ENCODE measurements around the gene PNPLA5.
"Not testable (repeated sequence)": the region's sequence is repeated elsewhere in the genome, so short reads cannot be mapped to it uniquely, and the experiment has no call there.

The PNPLA5 gene

DNA sequence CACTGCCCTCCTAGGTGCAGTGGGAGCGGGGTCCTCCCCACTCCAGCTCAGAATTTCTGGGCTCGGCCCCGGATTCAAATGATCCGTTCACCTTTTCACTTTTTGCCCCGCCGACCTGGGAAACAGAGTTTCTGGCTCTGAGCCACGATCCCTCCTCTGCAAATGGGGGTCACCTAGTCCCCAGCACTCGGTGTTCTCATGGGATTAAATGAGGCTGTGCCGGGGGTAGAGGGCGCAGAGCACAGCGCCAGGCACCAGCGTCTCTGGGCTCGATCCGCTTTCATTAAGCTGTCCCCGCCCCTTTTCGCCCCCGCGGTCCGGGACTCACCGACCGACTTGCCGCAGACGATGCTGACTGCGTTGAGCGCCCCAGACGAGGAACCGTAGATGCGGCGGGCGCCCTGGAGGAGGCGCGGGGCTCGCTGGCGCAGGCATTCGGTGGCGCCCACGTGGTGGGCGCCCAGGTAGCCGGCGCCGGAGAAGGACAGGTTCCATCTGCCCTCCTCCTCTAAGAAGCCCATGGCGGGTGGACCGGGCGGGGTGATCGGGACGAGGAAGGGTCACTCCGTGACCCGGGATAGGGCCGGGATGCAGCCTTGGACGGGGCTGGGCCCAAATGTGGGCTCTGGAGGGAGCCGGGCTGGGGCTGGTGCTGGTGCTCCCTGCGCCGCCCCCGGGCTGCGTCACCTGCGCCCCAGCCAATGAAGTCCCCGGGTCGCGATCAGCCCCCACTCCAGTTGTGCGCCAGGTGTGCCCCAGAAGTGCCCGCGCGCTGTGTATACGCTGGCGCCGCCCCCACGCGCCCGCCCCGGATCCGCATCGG, at the start of gene PNPLA5:
TSS of gene PNPLA5 (minus strand) at position 654 of the 823 bp plus-strand sequence. CDS start at position 521, 133 bp downstream.
- DNase-seq (ENCODE audit: low read depth): no peak

DNA sequence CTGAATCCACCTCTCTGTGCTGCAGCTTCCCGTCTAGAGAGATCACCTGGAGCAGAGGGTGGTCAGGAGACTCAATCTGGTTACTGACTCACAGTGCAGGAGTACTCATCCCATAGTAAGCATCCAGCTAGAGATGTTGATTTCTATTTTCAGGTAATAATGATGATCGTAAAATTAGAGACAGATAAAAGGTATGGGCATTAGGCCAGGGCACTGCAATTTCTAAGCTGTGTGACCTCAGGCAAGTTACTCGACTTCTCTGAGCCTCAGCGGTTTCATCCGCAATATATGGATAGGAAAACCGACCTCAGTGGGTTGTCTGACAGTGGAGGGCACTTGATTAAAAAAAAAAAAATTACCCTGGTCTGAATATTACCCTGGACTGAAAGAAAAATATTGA, 49.6 kb upstream of the PNPLA5 start:
- no peak for DNase-seq (ENCODE audit: low read depth)

GRCh38 chr22:43931771-43932170, 40.0 kb upstream of the PNPLA5 start:
- no peak for DNase-seq (ENCODE audit: low read depth)

DNA sequence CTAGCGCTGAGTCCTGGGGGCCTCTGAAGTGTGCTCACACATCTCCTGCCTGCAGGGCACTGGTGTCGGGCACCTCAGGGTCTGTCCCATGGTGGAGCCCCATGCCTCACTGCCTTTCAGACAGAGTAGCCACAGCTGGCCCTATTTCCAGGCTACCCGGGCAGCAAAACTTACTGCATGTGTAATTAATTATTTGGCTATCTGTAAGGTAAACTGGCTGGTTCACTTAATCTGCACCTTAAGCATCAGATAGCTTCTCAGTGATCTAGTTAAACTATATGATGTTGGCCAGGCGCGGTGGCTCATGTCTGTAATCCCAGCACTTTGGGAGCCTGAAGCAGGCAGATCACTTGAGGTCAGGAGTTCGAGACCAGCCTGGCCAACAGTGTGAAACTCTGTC, 37.1 kb upstream of the PNPLA5 start:
- no peak for DNase-seq (ENCODE audit: low read depth)

DNA sequence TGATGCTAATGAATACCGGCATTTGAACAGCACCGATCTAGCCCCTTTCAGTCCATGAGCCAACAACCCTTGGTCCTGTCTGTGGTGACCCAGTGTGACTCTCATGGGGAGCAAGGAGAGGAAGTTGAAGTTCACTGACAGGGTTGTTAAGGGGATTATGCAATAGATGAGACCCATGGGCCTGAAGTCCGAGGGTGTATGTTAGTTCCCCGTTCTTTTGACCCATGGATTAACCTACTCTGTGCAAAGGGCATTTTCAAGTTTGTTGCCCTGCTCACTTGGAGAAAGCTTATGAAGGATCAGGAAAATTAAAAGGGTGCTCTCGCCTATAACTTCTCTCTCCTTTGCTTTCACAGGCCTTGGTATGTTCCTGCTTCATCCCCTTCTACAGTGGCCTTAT, 36.7 kb upstream of the PNPLA5 start:
- DNase-seq (ENCODE audit: low read depth): no peak

- DNase-seq (ENCODE audit: low read depth): no peak
These were observed 34.5 kb upstream of the PNPLA5 start for GRCh38 chr22:43926349-43926710.

GRCh38 chr22:43925433-43926348, 33.9 kb upstream of the PNPLA5 start:
- DNase-seq (ENCODE audit: low read depth): no peak

- no peak for DNase-seq (ENCODE audit: low read depth)
These were observed 33.1 kb upstream of the PNPLA5 start for GRCh38 chr22:43924877-43925276.

- peak; percentile 76 for DNase-seq (ENCODE audit: low read depth)
These were observed 32.0 kb upstream of the PNPLA5 start, which contains the start of gene PNPLA3 for GRCh38 chr22:43923631-43924464. PNPLA3 (plus strand) TSS chr22:43923805; CDS start chr22:43923912, 107 bp downstream.

GRCh38 chr22:43923191-43923590, 31.4 kb upstream of the PNPLA5 start:
- DNase-seq (ENCODE audit: low read depth): no peak

- no peak for DNase-seq (ENCODE audit: low read depth)
These were observed 30.3 kb upstream of the PNPLA5 start for GRCh38 chr22:43922123-43922522.

- peak; percentile 31 for DNase-seq (ENCODE audit: low read depth)
These were observed 29.6 kb upstream of the PNPLA5 start for GRCh38 chr22:43921370-43921769.

DNA sequence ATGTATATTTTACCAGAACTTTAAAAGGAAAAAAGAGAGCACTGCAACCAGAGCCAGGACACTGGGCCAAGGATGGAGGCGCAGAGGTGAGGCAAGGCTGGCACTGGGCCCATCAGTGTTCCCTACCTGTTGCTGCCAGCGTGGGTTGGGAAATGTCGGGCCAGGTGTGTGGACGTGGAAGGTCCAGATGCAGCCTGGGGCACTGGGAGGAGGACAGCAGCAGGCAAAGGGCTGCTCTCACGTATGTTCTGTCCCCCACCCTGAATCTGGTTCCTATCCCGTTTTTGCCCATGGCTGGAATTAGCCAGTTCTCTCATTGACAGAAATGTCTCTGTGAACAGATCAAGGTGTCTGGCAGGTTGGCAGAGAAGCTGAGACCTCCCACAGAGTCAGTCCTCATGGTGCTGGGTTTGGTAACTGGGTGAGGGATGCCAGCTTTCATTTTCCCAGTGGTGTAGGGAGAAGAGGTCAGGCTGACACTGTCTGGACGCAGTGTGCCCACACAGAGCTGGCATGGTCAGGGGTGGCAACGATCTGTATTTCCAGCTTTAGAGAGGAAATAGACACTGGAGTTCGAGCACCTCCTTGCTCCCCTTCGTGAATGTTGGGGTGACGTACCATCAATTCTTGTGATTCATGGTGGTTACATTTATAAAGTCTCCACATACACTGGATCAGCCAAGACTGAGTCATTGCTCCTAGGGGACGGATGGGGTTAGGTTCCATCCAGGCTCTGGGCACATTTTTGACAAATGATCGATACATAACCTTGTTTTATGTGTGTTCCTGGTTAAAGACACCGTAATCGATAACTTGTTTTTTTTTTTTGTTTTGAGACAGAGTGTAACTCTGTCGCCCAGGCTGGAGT, 27.5 kb upstream of the PNPLA5 start:
- DNase-seq (ENCODE audit: low read depth): peak; percentile 83

DNA sequence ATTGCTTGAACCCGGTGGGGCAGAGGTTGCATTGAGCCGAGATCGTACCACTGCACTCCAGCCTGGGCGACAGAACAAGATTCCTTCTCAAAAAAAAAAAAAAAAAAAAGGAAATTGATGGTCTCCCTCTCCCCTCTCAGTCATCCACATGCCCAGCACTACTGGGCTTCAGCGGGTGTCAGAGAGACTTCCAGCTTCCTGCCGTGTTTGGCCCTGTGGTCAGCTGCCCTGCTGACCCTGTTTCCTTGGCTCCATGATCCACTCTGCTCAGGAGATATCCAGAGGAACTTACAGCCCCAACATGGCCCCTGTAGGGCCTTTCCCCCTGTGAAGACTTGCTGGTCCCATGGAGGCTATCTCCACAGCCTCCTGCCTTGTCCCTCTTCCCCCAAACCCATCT, 25.7 kb upstream of the PNPLA5 start:
- DNase-seq (ENCODE audit: low read depth): no peak

DNA sequence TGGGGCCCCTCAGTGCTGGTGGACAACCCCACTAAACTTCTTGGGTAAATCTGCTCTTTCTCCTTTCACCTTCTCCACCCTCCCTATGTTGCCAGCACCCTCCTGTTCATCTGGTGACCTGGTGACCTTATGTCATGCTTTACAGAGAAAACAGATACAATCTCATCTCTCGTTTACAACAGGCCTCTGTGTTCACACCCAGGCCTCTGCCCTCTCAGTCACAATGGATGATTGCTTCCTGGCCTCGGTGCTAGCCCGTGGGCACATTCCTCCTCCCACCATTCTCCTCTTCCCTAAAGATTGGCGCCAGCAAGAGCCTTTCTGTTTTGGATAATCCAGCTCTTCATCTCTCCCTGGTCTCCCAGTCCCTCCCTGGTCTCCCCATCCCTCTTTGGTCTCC, 19.5 kb upstream of the PNPLA5 start:
- no peak for DNase-seq (ENCODE audit: low read depth)

DNA sequence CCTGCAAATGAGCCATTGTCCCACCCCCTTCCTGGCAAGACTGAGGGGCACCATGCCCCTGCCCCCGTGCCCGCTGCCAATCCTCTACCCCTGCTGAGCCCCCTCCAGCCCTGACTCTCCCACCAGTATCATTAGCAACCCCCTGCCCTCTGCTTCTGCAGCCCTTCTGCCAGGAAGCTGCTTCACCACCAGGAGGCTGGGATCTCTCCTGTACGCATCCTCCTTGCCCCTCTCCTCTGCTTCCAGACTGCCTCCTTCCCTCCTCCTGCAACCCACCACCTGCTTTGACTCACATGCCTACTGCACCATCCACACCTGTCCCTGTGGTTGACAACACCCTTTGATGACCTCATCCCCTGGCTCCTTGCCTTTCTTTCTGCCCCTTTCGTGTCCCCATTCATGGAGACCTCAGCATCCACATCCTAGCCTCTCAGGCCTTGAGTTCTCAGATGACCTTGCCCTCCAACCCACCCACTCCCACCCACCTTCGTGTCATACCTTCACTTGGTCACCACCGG, 18.4 kb upstream of the PNPLA5 start:
- no peak for DNase-seq (ENCODE audit: low read depth)

GRCh38 chr22:43909708-43910107, 17.9 kb upstream of the PNPLA5 start:
- no peak for DNase-seq (ENCODE audit: low read depth)

GRCh38 chr22:43905681-43906080, 13.9 kb upstream of the PNPLA5 start:
- no peak for DNase-seq (ENCODE audit: low read depth)

GRCh38 chr22:43904412-43904811, 12.6 kb upstream of the PNPLA5 start:
- not testable (repeated sequence) for DNase-seq (ENCODE audit: low read depth)

- not testable (repeated sequence) for DNase-seq (ENCODE audit: low read depth)
These were observed 11.2 kb upstream of the PNPLA5 start for GRCh38 chr22:43903033-43903432.
